K562 (cell line): ENCODE measurements around the gene PPFIA1. TPM values are rescaled to one million over a fixed set of nuclear protein-coding genes. Genes with fewer than 3 reads are reported as not detected.

Experiments
- BCOR ChIP-seq: fragments of 450-650 bp; IDR thresholded peaks from 2 replicates; pipeline ENCODE4 v1.6.1; 2016
- JUND ChIP-seq, 2 experiments: IDR thresholded peaks; 2 replicates in 1 of 2; 3 replicates in 1 of 2; pipeline ENCODE4 v1.6.1; 2011; ENCODE audit warnings: borderline replicate concordance in 2 of 2, low read depth in 2 of 2, low read length in 2 of 2, improper control_type of control experiment in 1 of 2, missing biosample characterization in 1 of 2, missing genetic modification characterization in 1 of 2, missing genetic modification reagents in 1 of 2
- KAT8 ChIP-seq: fragments of 450-650 bp; IDR thresholded peaks from 2 replicates; pipeline ENCODE4 v1.6.1; 2016; ENCODE audit warnings: low read depth, mild to moderate bottlenecking
- MECOM ChIP-seq: fragments of 250-450 bp; sonication (Bioruptor Pico); IDR thresholded peaks from 2 replicates; pipeline ENCODE4 v1.8.0; 2022; ENCODE audit warnings: inconsistent platforms
- NFYB ChIP-seq: IDR thresholded peaks from 2 replicates; pipeline ENCODE4 v1.6.1; 2011; ENCODE audit warnings: mild to moderate bottlenecking, moderate library complexity; ENCODE audit not compliant: insufficient read length; ENCODE audit errors: extremely low read depth
- RFX5 ChIP-seq: IDR thresholded peaks from 2 replicates; pipeline ENCODE4 v1.6.1; 2011; ENCODE audit warnings: low read depth, mild to moderate bottlenecking, improper control_type of control experiment, low read length
- SAFB ChIP-seq: fragments of 200-400 bp; formaldehyde crosslinking; IDR thresholded peaks from 2 replicates; pipeline ENCODE4 v1.6.1; 2017; ENCODE audit warnings: low read depth, low read length, borderline replicate concordance
- SREBF1 ChIP-seq: fragments of 150-350 bp; IDR thresholded peaks from 2 replicates; pipeline ENCODE4 v1.6.1; 2014; ENCODE audit warnings: antibody characterized with exemption, low read depth, low read length, borderline replicate concordance
- TRIM28 ChIP-seq: fragments of 450-650 bp; IDR thresholded peaks from 2 replicates; pipeline ENCODE4 v1.6.1; 2017
- YY1 ChIP-seq, 3 experiments: IDR thresholded peaks; 2 replicates each; pipeline ENCODE4 v1.6.1; 2011; ENCODE audit warnings: low read length in 2 of 3, mild to moderate bottlenecking in 2 of 3, moderate library complexity in 2 of 3, borderline replicate concordance in 1 of 3, control low read depth in 1 of 3, low read depth in 1 of 3; ENCODE audit not compliant: insufficient read depth in 3 of 3, insufficient replicate concordance in 2 of 3, control insufficient read depth in 1 of 3, insufficient read length in 1 of 3; ENCODE audit errors: extremely low read depth in 1 of 3
- ZC3H8 ChIP-seq: fragments of 450-650 bp; IDR thresholded peaks from 2 replicates; pipeline ENCODE4 v1.6.1; 2017
- ZEB2 ChIP-seq: fragments of 450-650 bp; IDR thresholded peaks from 2 replicates; pipeline ENCODE4 v1.6.1; 2016
- ZFX ChIP-seq: sonication (generic); formaldehyde crosslinking; IDR thresholded peaks from 2 replicates; pipeline ENCODE4 v1.8.0; 2022; ENCODE audit warnings: mild to moderate bottlenecking, missing genetic modification reagents, moderate library complexity
- ZNF311 ChIP-seq: fragments of 250-450 bp; sonication (Bioruptor Pico); IDR thresholded peaks from 2 replicates; pipeline ENCODE4 v1.4.0; 2020; ENCODE audit warnings: mild to moderate bottlenecking, moderate library complexity
- ZNF347 ChIP-seq: fragments of 450-650 bp; formaldehyde crosslinking; IDR thresholded peaks from 2 replicates; pipeline ENCODE4 v1.4.0; 2020; ENCODE audit warnings: low read depth, mild to moderate bottlenecking, moderate library complexity
- ZNF79 ChIP-seq: fragments of 250-450 bp; sonication (Bioruptor Pico); IDR thresholded peaks from 2 replicates; pipeline ENCODE4 v1.4.0; 2020; ENCODE audit warnings: low read depth, mild to moderate bottlenecking, moderate library complexity
- polyA plus RNA-seq, 8 experiments: library from polyadenylated mRNA; depleted of rRNA in 4 of 8; stranded (reverse) in 5 of 8; unstranded in 3 of 8; fragments of >200 nt; fragmentation: Nextera tagmentation in 2 of 8; fragmentation: Illumina TruSeq in 1 of 8; extraction: Ambion mirVana in 2 of 8; extraction: Trizol in 1 of 8; gene quantifications; 2 replicates each; pipeline versions ENCODE4 v1.2.1 to v1.2.3, GENCODE V29; 2011 to 2014; ENCODE audit warnings: inconsistent platforms in 1 of 8, missing spikeins in 1 of 8
- total RNA-seq, 7 experiments: library from RNA; depleted of rRNA in 6 of 7; stranded (reverse); fragments of >200 nt in 6 of 7; fragmentation: Illumina TruSeq in 2 of 7; extraction: Trizol in 2 of 7; gene quantifications; 2 replicates each; pipeline versions ENCODE4 v1.2.1 to v1.2.3, GENCODE V29; 2011 to 2021; ENCODE audit warnings: low replicate concordance in 1 of 7
- TF ChIP-seq, protein P1 (sequence below), 2 experiments: fragments of 250-450 bp in 1 of 2; fragments of 450-650 bp in 1 of 2; sonication (Bioruptor Pico) in 1 of 2; IDR thresholded peaks; 2 replicates each; pipeline versions ENCODE4 v1.6.1 to v1.8.0; 2016 to 2021; ENCODE audit warnings: mild to moderate bottlenecking in 2 of 2, moderate library complexity in 2 of 2, missing compliant biosample characterization in 1 of 2, missing genetic modification characterization in 1 of 2
- TF ChIP-seq, protein P2 (sequence below): sonication (generic); formaldehyde crosslinking; IDR thresholded peaks from 2 replicates; pipeline ENCODE4 v1.8.0; 2022; ENCODE audit warnings: mild to moderate bottlenecking, missing genetic modification reagents, borderline replicate concordance

The PPFIA1 gene
- total and polyA plus RNA-seq, 9 of the 15 experiments (the other 6 are each of a cell fraction or from before 2014, with no cell fraction given): 9.9 to 41.5 (median 28.5) TPM

DNA sequence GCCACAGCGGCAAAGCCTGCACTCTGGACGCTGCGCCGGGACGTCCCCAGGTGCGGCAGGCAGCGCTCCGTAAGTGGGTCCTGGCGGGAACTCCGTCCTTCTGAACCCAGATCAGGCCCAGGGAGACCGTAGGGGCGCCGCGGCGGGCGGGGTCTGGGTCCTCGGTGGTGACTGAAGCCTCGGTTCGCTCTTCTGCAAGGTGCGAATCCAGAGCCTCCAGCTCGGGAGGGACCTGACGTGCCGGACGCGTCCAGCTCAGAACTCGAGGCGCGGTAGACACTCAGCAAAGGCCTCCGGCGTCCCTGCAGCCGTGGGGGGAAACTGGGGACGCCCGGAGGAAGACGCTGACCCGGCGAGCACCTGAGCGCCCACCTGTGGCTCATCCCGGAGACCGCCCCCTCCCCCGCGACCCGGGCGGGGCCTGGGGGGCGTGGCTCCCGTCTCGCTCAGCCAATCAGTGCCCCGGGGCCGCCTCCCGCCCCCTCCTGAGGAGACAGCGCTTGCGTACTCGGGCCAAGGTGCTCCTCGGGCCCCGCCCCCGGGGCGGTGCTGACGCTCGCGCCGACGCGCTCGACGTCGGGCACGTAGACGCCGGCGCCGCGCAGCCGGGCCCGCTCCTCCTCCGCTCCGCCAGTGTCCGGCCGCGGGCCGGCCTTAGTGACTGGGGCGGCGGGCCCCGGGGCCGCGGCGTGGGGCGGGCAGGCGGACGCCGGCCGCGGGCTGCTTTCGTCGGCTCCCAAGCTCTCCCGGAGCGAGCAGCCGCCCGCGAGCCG, at the start of gene PPFIA1 (continued):
- TF ChIP-seq SAFB (no peak), ZNF79 (CRISPR knock-in tag) (no peak), SREBF1 (no peak), ZEB2 (peak; percentile 96), YY1 (IDR thresholded peaks at IDR 0.05; ENCODE audit: borderline replicate concordance in 1 of 3, control insufficient read depth in 1 of 3, extremely low read depth in 1 of 3, insufficient read depth in 3 of 3, insufficient read length in 1 of 3, insufficient replicate concordance in 2 of 3, low read depth in 1 of 3, low read length in 2 of 3) (peak in 1 of 3 experiments; percentile 24), KAT8 (no peak), JUND (IDR thresholded peaks at IDR 0.05; ENCODE audit: borderline replicate concordance, low read depth, low read length) (no peak), JUND (tag; IDR thresholded peaks at IDR 0.05; ENCODE audit: borderline replicate concordance, low read depth, low read length) (no peak; the same call in 2 of the 3 replicates), BCOR (0 out of 2 replicates have a peak, but pooled peaks have one; percentile 9), ZFX (peak; percentile 77), ZNF311 (no peak), NFYB (peak; percentile 92), TRIM28 (no peak), ZNF347 (CRISPR knock-in tag) (no peak), ZC3H8 (no peak), MECOM (CRISPR knock-in tag) (peak; percentile 85; the same call in 1 of the 2 replicates), RFX5 (no peak)
- TF ChIP-seq, protein P1, sequence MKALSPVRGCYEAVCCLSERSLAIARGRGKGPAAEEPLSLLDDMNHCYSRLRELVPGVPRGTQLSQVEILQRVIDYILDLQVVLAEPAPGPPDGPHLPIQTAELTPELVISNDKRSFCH (CRISPR knock-in tag; IDR thresholded peaks at IDR 0.05): no peak
- TF ChIP-seq, protein P1 (tag; IDR thresholded peaks at IDR 0.05): no peak
- TF ChIP-seq, protein P2, sequence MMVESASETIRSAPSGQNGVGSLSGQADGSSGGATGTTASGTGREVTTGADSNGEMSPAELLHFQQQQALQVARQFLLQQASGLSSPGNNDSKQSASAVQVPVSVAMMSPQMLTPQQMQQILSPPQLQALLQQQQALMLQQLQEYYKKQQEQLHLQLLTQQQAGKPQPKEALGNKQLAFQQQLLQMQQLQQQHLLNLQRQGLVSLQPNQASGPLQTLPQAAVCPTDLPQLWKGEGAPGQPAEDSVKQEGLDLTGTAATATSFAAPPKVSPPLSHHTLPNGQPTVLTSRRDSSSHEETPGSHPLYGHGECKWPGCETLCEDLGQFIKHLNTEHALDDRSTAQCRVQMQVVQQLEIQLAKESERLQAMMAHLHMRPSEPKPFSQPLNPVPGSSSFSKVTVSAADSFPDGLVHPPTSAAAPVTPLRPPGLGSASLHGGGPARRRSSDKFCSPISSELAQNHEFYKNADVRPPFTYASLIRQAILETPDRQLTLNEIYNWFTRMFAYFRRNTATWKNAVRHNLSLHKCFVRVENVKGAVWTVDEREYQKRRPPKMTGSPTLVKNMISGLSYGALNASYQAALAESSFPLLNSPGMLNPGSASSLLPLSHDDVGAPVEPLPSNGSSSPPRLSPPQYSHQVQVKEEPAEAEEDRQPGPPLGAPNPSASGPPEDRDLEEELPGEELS: no peak
